K562 (cell line): ENCODE measurements around the gene NMT1.

Experiments
- CTCF ChIP-seq, 3 experiments: IDR thresholded peaks in 2 of 3; conservative IDR thresholded peaks in 1 of 3; 2 replicates each; pipeline ENCODE4 v1.5.1; 2011 to 2012; ENCODE audit warnings: low read length in 3 of 3, mild to moderate bottlenecking in 3 of 3, control low read depth in 2 of 3, improper control_type of control experiment in 1 of 3, inconsistent platforms in 1 of 3, low read depth in 1 of 3, mixed read lengths in 1 of 3, moderate library complexity in 1 of 3; ENCODE audit not compliant: insufficient read depth in 2 of 3
- EHMT2 ChIP-seq: fragments of 450-650 bp; IDR thresholded peaks from 2 replicates; pipeline ENCODE4 v1.6.1; 2018; ENCODE audit warnings: antibody characterized with exemption
- TBL1XR1 ChIP-seq, 2 experiments: IDR thresholded peaks; 2 replicates each; pipeline ENCODE4 v1.6.1; 2012; ENCODE audit warnings: improper control_type of control experiment in 2 of 2, low read length in 2 of 2, mild to moderate bottlenecking in 1 of 2
- TEAD1 ChIP-seq, 2 experiments: fragments of 450-650 bp in 1 of 2; sonication (generic) in 1 of 2; formaldehyde crosslinking; IDR thresholded peaks; 2 replicates each; pipeline versions ENCODE4 v1.4.0 to v1.8.0; 2020 to 2022; ENCODE audit warnings: mild to moderate bottlenecking in 2 of 2, missing genetic modification reagents in 1 of 2
- TRIM25 ChIP-seq: fragments of 450-650 bp; IDR thresholded peaks from 2 replicates; pipeline ENCODE4 v1.7.0; 2016; ENCODE audit warnings: borderline replicate concordance

GRCh38 chr17:45070809-45071208 is 9.7 kb downstream of the NMT1 start:
- TF ChIP-seq TRIM25 (no peak), EHMT2 (no peak), CTCF (IDR thresholded peaks at IDR 0.05 in 2 of 3, conservative IDR thresholded peaks at IDR 0.05 in 1 of 3; ENCODE audit: insufficient read depth in 2 of 3, low read depth in 1 of 3, low read length in 3 of 3) (no peak), TEAD1 (CRISPR knock-in tag; IDR thresholded peaks at IDR 0.05) (no peak), TBL1XR1 (IDR thresholded peaks at IDR 0.05; ENCODE audit: low read length in 2 of 2) (no peak)
